Astrocyte (in vitro differentiated cells and primary cell): Measurements from ENCODE around the gene SURF1. TPM values are rescaled to one million over a fixed set of nuclear protein-coding genes. Genes with fewer than 3 reads are reported as not detected.
"Not testable (repeated sequence)": the region's sequence is repeated elsewhere in the genome, so short reads cannot be mapped to it uniquely, and the experiment has no call there.

ENCODE experiments used
- DNase-seq: peaks from one replicate; pipeline ENCODE4 v3.0.0-alpha.2; 2010; ENCODE audit warnings: low read depth
- FAIRE-seq: peaks from 2 replicates; lab custom pipeline; 2011; peaks lifted over from hg19 to GRCh38; lab: Jason Lieb, UNC
- H2AFZ ChIP-seq: 2 replicates; pipeline ENCODE4 v1.6.0; 2012; ENCODE audit warnings: low read depth, low read length, inconsistent platforms
- H3K27ac ChIP-seq: 2 replicates; pipeline ENCODE4 v1.5.1; 2011; ENCODE audit warnings: low read depth, low read length, inconsistent platforms
- H3K27me3 ChIP-seq: 2 replicates; pipeline ENCODE4 v1.6.0; 2011; ENCODE audit warnings: low read length, inconsistent platforms; ENCODE audit not compliant: insufficient read depth
- H3K36me3 ChIP-seq: 2 replicates; pipeline ENCODE4 v1.5.1; 2011; ENCODE audit warnings: low read length, inconsistent platforms; ENCODE audit not compliant: insufficient read depth
- H3K4me1 ChIP-seq: 2 replicates; pipeline ENCODE4 v1.5.1; 2011; ENCODE audit warnings: low read length, inconsistent platforms; ENCODE audit not compliant: insufficient read depth
- H3K4me2 ChIP-seq: 2 replicates; pipeline ENCODE4 v1.6.0; 2012; ENCODE audit warnings: low read length, inconsistent platforms
- H3K4me3 ChIP-seq: 2 replicates; pipeline ENCODE4 v1.5.1; 2011; ENCODE audit warnings: low read depth, mild to moderate bottlenecking, low read length, inconsistent platforms; ENCODE audit not compliant: insufficient read depth
- H3K79me2 ChIP-seq: 2 replicates; pipeline ENCODE4 v1.6.0; 2012; ENCODE audit warnings: mild to moderate bottlenecking, low read length, inconsistent platforms; ENCODE audit not compliant: insufficient read depth
- H3K9ac ChIP-seq: 2 replicates; pipeline ENCODE4 v1.6.0; 2012; ENCODE audit warnings: mild to moderate bottlenecking, low read length, inconsistent platforms
- H3K9me3 ChIP-seq: 2 replicates; pipeline ENCODE4 v1.5.1; 2012; ENCODE audit warnings: low read depth, mild to moderate bottlenecking, low read length, inconsistent platforms; ENCODE audit not compliant: insufficient read depth
- H4K20me1 ChIP-seq: 2 replicates; pipeline ENCODE4 v1.6.0; 2012; ENCODE audit warnings: low read length, inconsistent platforms; ENCODE audit not compliant: insufficient read depth
- H3K27ac Mint-ChIP-seq: one replicate; pipeline ENCODE4 v1.8.0; 2021; ENCODE audit warnings: mild to moderate bottlenecking, mixed read lengths; ENCODE audit not compliant: unreplicated experiment
- H3K27me3 Mint-ChIP-seq: one replicate; pipeline ENCODE4 v1.8.0; 2021; ENCODE audit warnings: low read depth, mixed read lengths; ENCODE audit not compliant: unreplicated experiment
- H3K36me3 Mint-ChIP-seq: one replicate; pipeline ENCODE4 v1.8.0; 2021; ENCODE audit warnings: low read depth, mixed read lengths; ENCODE audit not compliant: unreplicated experiment
- H3K4me1 Mint-ChIP-seq: one replicate; pipeline ENCODE4 v1.8.0; 2021; ENCODE audit warnings: low read depth, mixed read lengths; ENCODE audit not compliant: unreplicated experiment
- H3K4me3 Mint-ChIP-seq: one replicate; pipeline ENCODE4 v1.8.0; 2021; ENCODE audit warnings: mild to moderate bottlenecking, moderate library complexity, mixed read lengths; ENCODE audit not compliant: unreplicated experiment
- H3K9me3 Mint-ChIP-seq: one replicate; pipeline ENCODE4 v1.8.0; 2021; ENCODE audit warnings: mild to moderate bottlenecking, mixed read lengths; ENCODE audit not compliant: unreplicated experiment
- EZH2 ChIP-seq: IDR thresholded peaks from 2 replicates; pipeline ENCODE4 v1.6.1; 2012; ENCODE audit warnings: mild to moderate bottlenecking, low read length, inconsistent platforms; ENCODE audit not compliant: insufficient read depth
- total RNA-seq: library from RNA; stranded (reverse); gene quantifications from 2 replicates; pipeline ENCODE4 v1.2.1, GENCODE V29; 2021
- TF ChIP-seq, protein P1 (sequence below): IDR thresholded peaks from 2 replicates; pipeline ENCODE4 v1.5.1; 2011; ENCODE audit warnings: low read depth, mild to moderate bottlenecking, inconsistent platforms, low read length, moderate library complexity; ENCODE audit not compliant: insufficient read depth

The SURF1 gene
- total RNA-seq, 1 donor from 2014 or later: 35.9 TPM

DNA sequence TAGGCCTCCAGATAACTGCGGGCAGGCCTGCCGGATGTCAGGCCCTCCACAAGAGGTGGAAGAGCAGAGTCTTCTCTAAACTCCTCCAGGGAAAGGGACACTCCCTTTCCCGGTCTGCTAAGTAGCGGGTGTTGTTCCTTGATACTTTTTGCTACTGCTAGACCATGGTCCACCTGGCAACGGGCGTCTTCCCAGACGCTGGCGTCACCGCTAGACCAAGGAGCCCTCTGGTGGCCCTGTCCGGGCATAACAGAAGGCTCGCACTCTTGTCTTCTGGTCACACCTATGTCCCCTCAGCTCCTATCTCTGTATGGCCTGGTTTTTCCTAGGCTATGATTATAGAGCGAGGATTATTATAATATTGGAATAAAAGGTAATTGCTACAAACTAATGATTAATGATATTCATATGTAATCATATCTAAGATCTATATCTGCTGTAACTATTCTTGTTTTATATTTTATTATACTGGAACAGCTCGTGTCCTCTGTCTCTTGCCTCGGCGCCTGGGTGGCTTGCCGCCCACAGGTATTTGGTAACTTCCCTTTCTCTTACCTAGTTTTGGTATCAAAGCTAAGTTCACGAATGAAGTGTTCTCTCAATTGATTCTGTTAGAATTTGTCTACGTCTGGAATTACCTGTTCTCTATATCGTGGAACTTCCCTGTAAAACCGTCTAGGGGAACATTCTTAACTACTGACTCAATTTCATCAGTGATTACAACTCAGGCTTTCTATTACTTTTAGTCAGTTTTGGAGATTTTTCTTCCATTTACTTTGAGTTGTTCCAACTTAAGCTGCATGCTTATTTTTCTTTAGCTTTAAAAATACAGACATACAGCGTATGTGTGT lies 26.8 kb downstream of the SURF1 start:
- H3K9me3 Mint-ChIP-seq, H3K4me3 Mint-ChIP-seq, H3K4me1 Mint-ChIP-seq, H2AFZ ChIP-seq, H3K27me3 ChIP-seq, H3K4me2 ChIP-seq, H3K4me3 ChIP-seq, H3K9ac ChIP-seq, H3K4me1 ChIP-seq, FAIRE-seq, H3K27me3 Mint-ChIP-seq, H3K27ac Mint-ChIP-seq, H3K27ac ChIP-seq, H3K9me3 ChIP-seq, DNase-seq: not testable (repeated sequence)
- peaks cover 18% of the 10 kb centered on the region for H3K36me3 Mint-ChIP-seq
- Histone ChIP-seq H3K36me3 (peaks cover 24% of the 10 kb centered on the region), H3K79me2 (peaks cover 19% of the 10 kb centered on the region), H4K20me1 (peaks cover 37% of the 10 kb centered on the region)
- TF ChIP-seq, protein P1, sequence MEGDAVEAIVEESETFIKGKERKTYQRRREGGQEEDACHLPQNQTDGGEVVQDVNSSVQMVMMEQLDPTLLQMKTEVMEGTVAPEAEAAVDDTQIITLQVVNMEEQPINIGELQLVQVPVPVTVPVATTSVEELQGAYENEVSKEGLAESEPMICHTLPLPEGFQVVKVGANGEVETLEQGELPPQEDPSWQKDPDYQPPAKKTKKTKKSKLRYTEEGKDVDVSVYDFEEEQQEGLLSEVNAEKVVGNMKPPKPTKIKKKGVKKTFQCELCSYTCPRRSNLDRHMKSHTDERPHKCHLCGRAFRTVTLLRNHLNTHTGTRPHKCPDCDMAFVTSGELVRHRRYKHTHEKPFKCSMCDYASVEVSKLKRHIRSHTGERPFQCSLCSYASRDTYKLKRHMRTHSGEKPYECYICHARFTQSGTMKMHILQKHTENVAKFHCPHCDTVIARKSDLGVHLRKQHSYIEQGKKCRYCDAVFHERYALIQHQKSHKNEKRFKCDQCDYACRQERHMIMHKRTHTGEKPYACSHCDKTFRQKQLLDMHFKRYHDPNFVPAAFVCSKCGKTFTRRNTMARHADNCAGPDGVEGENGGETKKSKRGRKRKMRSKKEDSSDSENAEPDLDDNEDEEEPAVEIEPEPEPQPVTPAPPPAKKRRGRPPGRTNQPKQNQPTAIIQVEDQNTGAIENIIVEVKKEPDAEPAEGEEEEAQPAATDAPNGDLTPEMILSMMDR: peak; percentile 46

DNA sequence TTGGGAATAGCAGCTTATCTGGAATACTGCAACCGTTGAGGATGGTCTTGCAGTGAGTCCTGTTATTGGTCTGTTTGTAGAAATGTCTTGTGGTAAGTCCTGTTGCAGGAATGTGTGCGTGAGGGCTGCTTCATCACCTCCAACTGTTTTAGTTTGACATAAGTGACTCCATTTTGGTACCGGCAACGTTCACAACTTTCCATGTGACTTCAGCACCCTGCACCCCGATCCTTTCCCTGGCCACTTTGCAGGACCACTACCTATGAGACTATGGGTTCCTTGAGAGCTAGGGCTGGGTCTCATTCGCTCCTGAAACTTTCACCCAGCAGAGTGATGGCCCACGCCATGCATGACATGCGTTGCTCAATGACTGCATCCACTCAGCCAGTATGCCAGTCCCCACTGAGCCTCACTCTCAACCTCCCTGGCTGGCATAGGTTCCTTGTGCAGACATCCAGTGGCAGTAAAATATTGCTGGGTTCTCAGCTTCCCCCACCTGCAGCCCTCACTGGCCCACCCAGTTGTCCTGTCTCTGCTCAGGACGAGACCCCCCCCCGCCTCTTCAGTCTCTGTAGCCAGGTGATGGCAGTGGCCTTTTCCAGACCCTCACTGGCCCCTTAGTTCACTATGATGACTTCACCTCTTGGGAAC lies 28.3 kb downstream of the SURF1 start:
- TF ChIP-seq, protein P1: no peak
- TF ChIP-seq EZH2: no peak
- Histone ChIP-seq H3K4me2 (no peak overlapping the region), H4K20me1 (peaks cover 23% of the 10 kb centered on the region), H3K4me3 (no peak overlapping the region), H3K27me3 (no peaks in the 10 kb centered on the region), H3K4me1 (no peaks in the 10 kb centered on the region), H2AFZ (no peak overlapping the region), H3K9me3 (no peaks in the 10 kb centered on the region), H3K27ac (no peak overlapping the region), H3K9ac (no peak overlapping the region), H3K36me3 (peaks cover 13% of the 10 kb centered on the region), H3K79me2 (peaks cover 3% of the 10 kb centered on the region)
- Mint-ChIP-seq H3K4me1 (no peaks in the 10 kb centered on the region), H3K4me3 (no peak overlapping the region), H3K9me3 (peaks cover 14% of the 10 kb centered on the region), H3K27me3 (peaks cover 10% of the 10 kb centered on the region), H3K27ac (peak overlapping the region; percentile 21), H3K36me3 (peaks cover 17% of the 10 kb centered on the region)
- FAIRE-seq (no peak), DNase-seq (no peak)

DNA sequence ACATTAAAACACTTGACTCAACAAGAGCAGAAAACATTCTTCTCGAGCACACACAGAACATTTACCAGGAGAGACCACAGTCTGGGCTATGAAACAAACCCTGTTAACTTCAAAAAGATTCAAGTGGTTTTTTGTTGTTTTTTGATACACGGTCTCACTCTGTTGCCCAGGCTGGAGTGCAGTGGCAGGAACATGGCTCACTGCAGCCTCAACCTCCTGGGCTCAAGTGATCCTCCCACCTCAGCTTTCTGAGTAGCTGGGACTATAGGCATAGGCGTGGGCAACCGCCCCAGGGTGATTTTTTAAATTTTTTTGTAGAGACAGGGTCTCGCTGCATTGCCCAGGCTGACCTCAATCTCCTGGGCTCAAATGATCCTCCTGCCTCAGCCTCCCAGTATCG lies 29.3 kb downstream of the SURF1 start:
- H3K4me3 Mint-ChIP-seq, H3K9ac ChIP-seq, FAIRE-seq, H3K4me1 Mint-ChIP-seq, H3K27ac Mint-ChIP-seq, H3K79me2 ChIP-seq, H3K4me3 ChIP-seq, H3K27me3 ChIP-seq, H3K36me3 ChIP-seq, H3K4me2 ChIP-seq, DNase-seq, H3K9me3 ChIP-seq, H3K27ac ChIP-seq, H2AFZ ChIP-seq, H3K27me3 Mint-ChIP-seq, H3K4me1 ChIP-seq: not testable (repeated sequence)
- peaks cover 18% of the 10 kb centered on the region for H4K20me1 ChIP-seq
- Mint-ChIP-seq H3K9me3 (peaks cover 14% of the 10 kb centered on the region), H3K36me3 (peaks cover 12% of the 10 kb centered on the region)
